K562 (cell line): Measurements from ENCODE around the gene RFC5. TPM values are rescaled to one million over a fixed set of nuclear protein-coding genes. Genes with fewer than 3 reads are reported as not detected.
A peak's percentile ranks its signal among the peaks of the same experiment; 100 is the strongest.

ENCODE experiments used
- ARID2 ChIP-seq: fragments of 450-650 bp; IDR thresholded peaks from 2 replicates; pipeline ENCODE4 v1.6.1; 2017; ENCODE audit warnings: antibody characterized with exemption, mild to moderate bottlenecking
- E2F6 ChIP-seq, 2 experiments: IDR thresholded peaks; 2 replicates each; pipeline ENCODE4 v1.6.1; 2011; ENCODE audit warnings: borderline replicate concordance in 1 of 2, control low read depth in 1 of 2, low read depth in 1 of 2, low read length in 1 of 2, mild to moderate bottlenecking in 1 of 2, mixed read lengths in 1 of 2, moderate library complexity in 1 of 2; ENCODE audit not compliant: insufficient read depth in 1 of 2, insufficient read length in 1 of 2, poor library complexity in 1 of 2, severe bottlenecking in 1 of 2; ENCODE audit errors: extremely low read depth in 1 of 2
- ERF ChIP-seq: fragments of 450-650 bp; formaldehyde crosslinking; IDR thresholded peaks from 2 replicates; pipeline ENCODE4 v1.4.0; 2020; ENCODE audit warnings: mild to moderate bottlenecking, mixed read lengths
- ETV5 ChIP-seq: sonication (generic); formaldehyde crosslinking; IDR thresholded peaks from 2 replicates; pipeline ENCODE4 v1.4.0; 2020; ENCODE audit warnings: low read depth, mild to moderate bottlenecking, missing genetic modification reagents
- JUN ChIP-seq, 2 experiments: sonication (generic) in 1 of 2; formaldehyde crosslinking in 1 of 2; IDR thresholded peaks; 2 replicates each; pipeline versions ENCODE4 v1.6.1 to v1.8.0; 2012 to 2022; ENCODE audit warnings: borderline replicate concordance in 2 of 2, mild to moderate bottlenecking in 2 of 2, improper control_type of control experiment in 1 of 2, low read depth in 1 of 2, low read length in 1 of 2, missing genetic modification reagents in 1 of 2
- MAFK ChIP-seq: IDR thresholded peaks from 2 replicates; pipeline ENCODE4 v1.6.1; 2011; ENCODE audit warnings: low read length, improper control_type of control experiment
- NEUROD1 ChIP-seq: fragments of 150-350 bp; IDR thresholded peaks from 2 replicates; pipeline ENCODE4 v1.6.1; 2014; ENCODE audit warnings: borderline replicate concordance, low read length, low read depth; ENCODE audit not compliant: partially characterized antibody
- NFATC3 ChIP-seq: fragments of 450-650 bp; IDR thresholded peaks from 2 replicates; pipeline ENCODE4 v1.6.1; 2017; ENCODE audit warnings: mild to moderate bottlenecking
- NR0B1 ChIP-seq: fragments of 450-650 bp; IDR thresholded peaks from one replicate; pipeline ENCODE4 v1.6.1; 2018; ENCODE audit warnings: mild to moderate bottlenecking, moderate library complexity; ENCODE audit not compliant: partially characterized antibody
- PML ChIP-seq: IDR thresholded peaks from 2 replicates; pipeline ENCODE4 v1.6.1; 2012; ENCODE audit warnings: low read length, inconsistent platforms
- POLR2AphosphoS5 ChIP-seq: IDR thresholded peaks from 2 replicates; pipeline ENCODE4 v1.6.1; 2011; ENCODE audit warnings: mild to moderate bottlenecking, low read depth, low read length, moderate library complexity; ENCODE audit not compliant: control insufficient read depth, insufficient read depth
- SIX5 ChIP-seq, 2 experiments: IDR thresholded peaks; 2 replicates each; pipeline ENCODE4 v1.6.1; 2011; ENCODE audit warnings: low read length in 2 of 2, borderline replicate concordance in 1 of 2, low read depth in 1 of 2, mild to moderate bottlenecking in 1 of 2, moderate library complexity in 1 of 2; ENCODE audit not compliant: insufficient read depth in 1 of 2
- XRCC4 ChIP-seq: IDR thresholded peaks from one replicate; pipeline ENCODE4 v1.6.1; 2011; ENCODE audit not compliant: insufficient read depth, insufficient read length; ENCODE audit errors: extremely low read depth
- ZFX ChIP-seq: sonication (generic); formaldehyde crosslinking; IDR thresholded peaks from 2 replicates; pipeline ENCODE4 v1.8.0; 2022; ENCODE audit warnings: mild to moderate bottlenecking, missing genetic modification reagents, moderate library complexity
- ZNF124 ChIP-seq: sonication (generic); formaldehyde crosslinking; IDR thresholded peaks from 2 replicates; pipeline ENCODE4 v1.8.1; 2022; ENCODE audit warnings: missing genetic modification reagents
- ZNF184 ChIP-seq: sonication (generic); formaldehyde crosslinking; IDR thresholded peaks from 2 replicates; pipeline ENCODE4 v1.5.0; 2020; ENCODE audit warnings: missing genetic modification reagents
- ZNF511 ChIP-seq: sonication (generic); formaldehyde crosslinking; IDR thresholded peaks from 2 replicates; pipeline ENCODE4 v1.8.0; 2022; ENCODE audit warnings: mild to moderate bottlenecking, missing genetic modification reagents
- polyA plus RNA-seq, 8 experiments: library from polyadenylated mRNA; depleted of rRNA in 4 of 8; stranded (reverse) in 5 of 8; unstranded in 3 of 8; fragments of >200 nt; fragmentation: Nextera tagmentation in 2 of 8; fragmentation: Illumina TruSeq in 1 of 8; extraction: Ambion mirVana in 2 of 8; extraction: Trizol in 1 of 8; gene quantifications; 2 replicates each; pipeline versions ENCODE4 v1.2.1 to v1.2.3, GENCODE V29; 2011 to 2014; ENCODE audit warnings: inconsistent platforms in 1 of 8, missing spikeins in 1 of 8
- total RNA-seq, 7 experiments: library from RNA; depleted of rRNA in 6 of 7; stranded (reverse); fragments of >200 nt in 6 of 7; fragmentation: Illumina TruSeq in 2 of 7; extraction: Trizol in 2 of 7; gene quantifications; 2 replicates each; pipeline versions ENCODE4 v1.2.1 to v1.2.3, GENCODE V29; 2011 to 2021; ENCODE audit warnings: low replicate concordance in 1 of 7

The RFC5 gene
- total and polyA plus RNA-seq, 9 of the 15 experiments (the other 6 are each of a cell fraction or from before 2014, with no cell fraction given): 61.8 to 189 (median 92.9) TPM

GRCh38 chr12:118061873-118062843 is 45.7 kb downstream of the RFC5 start (continued):
- TF ChIP-seq ERF (CRISPR knock-in tag) (no peak), ZFX (CRISPR knock-in tag) (peak; percentile 53; the same call in 1 of the 2 replicates), NR0B1 (no peak), ETV5 (CRISPR knock-in tag) (no peak), JUN (IDR thresholded peaks at IDR 0.05; ENCODE audit: borderline replicate concordance, low read depth, low read length) (no peak), JUN (CRISPR knock-in tag; IDR thresholded peaks at IDR 0.05; ENCODE audit: borderline replicate concordance) (no peak), POLR2AphosphoS5 (peak; percentile 52; the same call in 1 of the 2 replicates), XRCC4 (no peak), NEUROD1 (no peak), ZNF124 (CRISPR knock-in tag) (no peak), E2F6 (IDR thresholded peaks at IDR 0.05; ENCODE audit: borderline replicate concordance in 1 of 2, extremely low read depth in 1 of 2, insufficient read depth in 1 of 2, insufficient read length in 1 of 2, low read depth in 1 of 2, low read length in 1 of 2, poor library complexity in 1 of 2, severe bottlenecking in 1 of 2) (peak in 1 of 2 experiments; percentile 34), ZNF184 (CRISPR knock-in tag) (no peak), PML (no peak), ZNF511 (peak; percentile 38; the same call in 1 of the 2 replicates), MAFK (no peak), NFATC3 (no peak), SIX5 (IDR thresholded peaks at IDR 0.05; ENCODE audit: borderline replicate concordance in 1 of 2, insufficient read depth in 1 of 2, low read depth in 1 of 2, low read length in 2 of 2) (no peak), ARID2 (0 out of 2 replicates have a peak, but pooled peaks have one; percentile 9)
